ENCODE data around the gene HIVEP3. TPM values are rescaled to one million over a fixed set of nuclear protein-coding genes. Genes with fewer than 3 reads are reported as not detected.

HIVEP3 gene
- polyA plus RNA-seq, 10 donors, result 1.9 to 3.8 (median 2.7) TPM

- no peak for DNase-seq
Measured at GRCh38 chr1:41473738-41474362, 444.9 kb downstream of the HIVEP3 start.

GRCh38 chr1:41471658-41472057, 447.1 kb downstream of the HIVEP3 start:
- no peak for DNase-seq

GRCh38 chr1:41469706-41470105, 449.0 kb downstream of the HIVEP3 start:
- DNase-seq, result no peak

GRCh38 chr1:41468122-41468762, 450.5 kb downstream of the HIVEP3 start:
- no peak for DNase-seq

GRCh38 chr1:41467673-41468072, 451.0 kb downstream of the HIVEP3 start:
- no peak for DNase-seq

- no peak for DNase-seq
Measured at GRCh38 chr1:41466146-41466545, 452.6 kb downstream of the HIVEP3 start.

- no peak for DNase-seq
Measured at GRCh38 chr1:41465741-41466140, 453.0 kb downstream of the HIVEP3 start.

- no peak for DNase-seq
Measured at GRCh38 chr1:41464885-41465284, 453.8 kb downstream of the HIVEP3 start.

- no peak for DNase-seq
Measured at GRCh38 chr1:41463516-41463915, 455.2 kb downstream of the HIVEP3 start.

GRCh38 chr1:41462680-41463004, 456.1 kb downstream of the HIVEP3 start:
- DNase-seq, result no peak

- DNase-seq, result peak in 1 of 3 donors; percentile 32
Measured at GRCh38 chr1:41461790-41462679, 456.7 kb downstream of the HIVEP3 start.

GRCh38 chr1:41456847-41457540, 461.7 kb downstream of the HIVEP3 start:
- DNase-seq, result no peak

Other genes with a start within 250 kb of the HIVEP3 start
- not detected for gene GUCA2B, start 234.5 kb upstream of the HIVEP3 start, polyA plus RNA-seq (ENCODE audit: insufficient read length in 10 of 10)
- gene GUCA2A, start 245.8 kb upstream of the HIVEP3 start, polyA plus RNA-seq (ENCODE audit: insufficient read length in 10 of 10), result not detected

Data from muscle of back (tissue), 11 donors.